COLO668 (cell line): ENCODE data around the gene SMARCAL1.

ENCODE experiments used
- DNase-seq: peaks from one replicate; lab custom pipeline; 2025; ENCODE audit not compliant: unreplicated experiment; lab: John Stamatoyannopoulos, UW

SMARCAL1 gene

DNA sequence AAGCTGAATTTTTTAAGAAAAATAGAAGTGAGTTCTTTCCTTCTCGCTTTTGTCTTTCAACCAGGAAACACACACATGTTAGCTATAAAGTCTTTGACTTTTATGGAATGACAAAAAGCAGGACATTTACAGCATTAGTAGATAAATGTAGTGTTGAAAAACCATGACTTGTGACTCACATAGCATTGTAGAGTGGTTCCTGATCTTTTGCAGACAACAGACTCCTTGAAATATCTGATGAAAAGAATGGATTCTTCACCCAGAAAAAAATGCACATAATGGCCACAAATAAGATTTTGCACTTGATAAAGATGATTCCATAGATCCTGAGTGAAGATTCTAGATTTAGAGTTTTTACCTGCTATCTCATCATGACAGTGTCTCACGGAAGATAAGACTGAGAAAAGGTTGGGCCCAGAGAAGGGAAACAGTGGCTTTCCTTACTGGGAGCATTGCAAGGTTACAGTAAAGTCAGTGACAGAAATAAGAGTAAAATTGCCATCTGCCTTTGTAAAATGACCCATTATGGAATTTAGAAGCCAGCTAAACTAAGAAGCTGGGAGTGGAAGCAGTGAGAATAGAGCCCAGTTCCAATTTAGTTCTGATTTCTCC lies 14.0 kb downstream of the SMARCAL1 start:
- no peak for DNase-seq

DNA sequence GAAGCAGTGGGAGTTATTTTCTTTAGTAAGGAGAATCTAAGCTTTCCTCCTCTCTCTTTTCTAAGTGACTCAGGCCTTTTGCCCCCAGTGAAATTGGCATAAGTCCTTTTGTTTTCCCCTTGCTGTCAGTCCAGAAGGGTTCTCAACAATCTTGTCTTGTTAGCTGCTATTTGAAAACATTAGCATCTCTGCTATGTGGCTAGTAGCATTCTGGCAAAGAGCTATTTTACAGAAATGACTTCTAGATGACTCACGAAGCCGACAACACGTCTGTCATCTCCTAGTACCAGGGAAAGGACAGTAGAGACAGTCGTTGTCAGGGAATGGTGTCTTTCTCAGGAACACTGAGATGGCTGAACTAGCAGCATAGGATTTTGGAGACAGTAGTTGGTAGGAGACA lies 14.7 kb downstream of the SMARCAL1 start:
- no peak for DNase-seq

DNA sequence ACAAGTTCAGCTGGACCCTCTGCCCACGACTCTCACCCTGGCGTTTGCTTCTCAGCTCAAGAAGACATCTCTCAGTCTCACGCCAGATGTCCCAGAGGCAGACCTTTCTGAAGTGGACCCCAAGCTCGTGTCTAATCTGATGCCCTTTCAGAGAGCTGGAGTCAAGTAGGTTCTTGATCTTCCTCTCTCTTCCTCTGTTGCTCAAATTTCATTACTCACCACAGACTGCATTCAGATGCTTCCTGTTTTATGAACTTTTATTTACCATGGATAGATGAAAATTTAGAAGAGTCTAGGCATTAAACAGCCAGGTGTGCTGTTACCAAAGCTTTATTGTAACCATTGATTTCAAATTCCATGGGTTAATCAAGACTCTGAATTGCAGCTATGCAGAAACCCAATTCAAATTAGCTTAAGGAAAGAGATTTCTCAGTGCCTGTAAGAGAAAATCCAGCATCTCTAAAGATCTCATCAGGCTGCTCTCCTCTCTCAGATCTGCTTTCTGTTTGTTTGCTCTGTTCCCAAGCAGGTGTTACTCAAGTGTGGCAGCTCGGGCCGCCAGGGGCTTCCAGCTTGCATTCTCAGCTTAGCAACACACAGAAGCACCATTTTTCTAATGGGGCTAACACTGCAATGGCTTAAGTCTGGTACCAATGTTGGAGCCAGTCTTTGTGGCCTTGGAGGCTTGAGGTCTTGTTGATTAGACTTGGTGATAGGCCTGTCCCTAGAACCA lies 16.5 kb downstream of the SMARCAL1 start:
- peak; percentile 80 for DNase-seq

DNA sequence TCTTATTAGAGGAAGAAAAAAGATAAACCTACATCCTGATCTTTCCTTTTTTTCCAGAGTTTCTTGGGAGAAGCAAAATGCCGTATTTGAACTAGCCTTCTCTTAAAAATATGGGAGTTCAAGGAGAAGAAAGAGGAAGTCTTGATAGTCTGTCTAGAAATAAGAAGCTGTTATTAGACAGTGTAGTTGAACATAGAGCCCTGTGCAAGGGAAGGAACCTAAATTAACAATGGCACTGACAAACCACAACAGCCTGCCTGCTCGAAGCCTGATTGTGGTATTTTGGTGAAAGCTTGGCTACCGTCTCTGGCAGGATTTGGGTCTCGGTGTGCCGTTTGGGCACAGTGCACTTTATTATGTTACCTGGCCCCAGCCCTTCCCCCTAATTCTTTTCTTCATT lies 17.1 kb downstream of the SMARCAL1 start:
- DNase-seq, result no peak

DNA sequence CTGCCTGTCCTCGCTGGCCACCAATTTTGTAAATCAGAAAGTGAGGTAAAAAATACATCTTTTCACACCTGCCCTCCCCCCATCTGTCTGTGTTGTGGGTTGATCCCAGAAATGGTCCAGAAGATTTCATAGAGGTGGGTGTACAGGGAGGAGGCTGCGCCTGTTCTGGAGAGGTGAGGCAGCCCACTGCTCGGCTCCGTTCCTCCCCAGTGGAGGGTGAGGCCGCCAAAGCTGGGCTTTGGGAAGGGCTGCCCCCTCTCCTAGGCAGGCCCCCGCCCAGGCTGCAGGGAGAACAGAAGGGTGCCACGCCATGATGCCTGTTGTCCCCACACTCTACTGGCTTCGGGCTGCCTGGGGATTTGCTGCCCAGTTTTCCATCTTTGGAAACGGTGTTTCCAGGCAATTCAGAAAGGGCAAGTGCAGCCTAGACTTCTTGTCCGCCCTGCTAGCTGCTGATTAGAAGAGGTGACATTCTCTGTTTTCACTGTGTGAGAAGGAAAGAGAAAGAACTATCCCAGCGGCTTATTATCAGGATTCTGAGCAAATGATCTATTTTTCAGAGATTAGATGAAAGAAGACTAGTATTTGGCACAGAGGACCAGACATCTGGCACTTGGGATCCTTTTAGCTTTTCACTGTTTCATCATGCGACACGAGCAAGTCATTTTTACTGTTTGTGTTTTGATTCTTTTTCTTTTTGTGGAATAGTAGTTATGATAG lies 18.7 kb downstream of the SMARCAL1 start:
- DNase-seq, result no peak

DNA sequence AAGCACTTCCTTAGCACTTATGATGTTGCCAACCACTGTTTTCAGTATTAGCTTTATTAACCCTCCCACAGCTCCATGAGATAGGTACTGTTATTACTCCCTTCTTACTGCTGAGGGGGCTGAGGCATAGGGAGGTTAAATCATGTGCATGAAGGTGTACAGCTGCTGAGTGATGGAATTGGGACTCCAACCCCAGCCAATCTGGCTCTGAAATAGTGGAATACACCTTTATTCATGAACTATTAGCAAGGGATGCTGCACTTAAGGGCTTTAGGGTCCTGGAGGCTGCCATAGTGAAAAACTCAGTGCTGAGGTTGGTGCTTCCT lies 19.2 kb downstream of the SMARCAL1 start:
- no peak for DNase-seq

DNA sequence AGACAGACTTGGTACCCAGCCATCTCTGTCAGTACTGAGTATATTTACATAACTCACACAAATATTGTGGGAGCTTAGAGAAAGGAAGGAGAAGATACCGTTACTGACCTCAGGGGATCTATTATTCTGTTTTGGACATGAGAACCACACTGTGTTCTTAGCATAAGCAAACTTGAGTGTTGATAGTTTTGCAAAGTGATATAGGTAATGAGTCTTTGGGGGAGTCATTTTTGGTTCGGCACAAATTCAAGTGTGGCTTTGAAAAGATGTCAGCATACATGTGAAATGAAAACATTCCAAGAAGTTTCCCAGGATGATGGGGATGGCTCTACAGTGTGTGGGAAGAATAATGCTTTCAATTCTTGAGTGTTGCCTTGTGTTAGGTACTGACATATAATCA lies 24.1 kb downstream of the SMARCAL1 start:
- DNase-seq, result no peak

DNA sequence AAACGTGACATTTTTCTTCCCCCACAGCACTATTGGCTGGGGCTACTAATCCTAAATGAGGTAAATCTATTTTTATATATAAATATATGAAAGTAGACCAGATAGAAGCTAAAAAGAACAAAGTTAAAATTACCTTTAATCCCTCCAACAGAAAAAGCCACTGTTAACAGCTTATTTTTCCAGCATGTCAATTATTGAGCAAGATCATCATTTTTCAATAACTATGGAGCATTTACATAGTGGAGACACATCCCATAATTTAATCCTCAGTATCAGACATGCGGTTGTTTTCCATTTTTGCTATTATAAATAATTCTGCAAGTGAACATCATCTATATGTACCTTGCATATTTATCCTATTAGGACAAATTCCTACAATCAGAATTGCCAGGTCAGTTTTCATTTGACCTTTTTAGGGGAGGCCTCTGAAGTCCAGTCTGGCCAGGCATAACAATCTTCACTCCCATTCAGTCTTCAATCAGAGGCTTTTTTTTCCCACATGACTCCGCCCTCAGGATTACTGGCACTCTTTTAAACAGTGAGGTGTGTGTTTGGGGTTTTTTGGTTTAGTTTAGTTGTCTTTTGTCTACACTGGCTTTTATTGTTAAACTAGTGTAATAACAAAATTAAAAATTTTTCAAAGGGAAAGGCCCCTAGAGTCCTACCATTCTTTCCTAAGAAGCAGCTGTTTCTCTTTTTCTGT lies 29.2 kb downstream of the SMARCAL1 start:
- DNase-seq, result no peak

DNA sequence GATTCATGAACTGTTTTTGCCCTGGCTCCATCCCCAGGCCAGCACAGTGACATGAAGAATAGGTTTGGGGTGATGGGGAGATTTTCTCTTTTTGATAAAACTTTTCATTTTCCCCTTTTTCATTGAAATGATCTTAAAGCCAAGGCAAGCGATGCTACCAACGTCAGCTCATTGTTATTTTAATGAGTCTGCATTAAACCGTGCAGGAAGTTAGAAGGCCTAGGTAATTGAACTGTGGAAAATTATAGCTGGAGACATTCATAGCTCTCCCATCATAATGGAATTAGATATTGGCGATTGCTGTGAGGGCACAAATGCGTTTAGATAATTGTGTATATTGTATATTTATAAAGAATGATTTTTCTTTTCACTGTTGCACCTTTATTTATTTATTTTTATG lies 33.2 kb downstream of the SMARCAL1 start:
- DNase-seq, result no peak

DNA sequence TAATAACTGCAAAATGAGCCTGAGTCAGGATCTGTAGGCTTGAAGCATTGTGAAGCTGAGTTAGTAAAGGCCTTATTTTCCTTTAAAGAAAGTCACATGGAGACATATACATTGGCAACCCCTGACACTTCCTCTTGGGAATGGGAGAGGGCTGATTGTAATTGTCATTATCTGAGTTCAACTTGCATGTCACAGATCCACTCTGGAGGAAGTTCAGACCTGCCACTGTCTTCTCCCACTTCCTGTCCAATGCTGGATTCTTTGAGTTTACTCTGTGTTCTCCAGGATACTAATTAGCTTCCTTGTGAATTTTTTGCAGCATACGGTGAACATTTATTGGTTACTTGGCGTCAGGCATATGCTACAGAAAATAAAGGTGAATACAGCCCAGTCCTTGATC lies 34.1 kb downstream of the SMARCAL1 start:
- no peak for DNase-seq

DNA sequence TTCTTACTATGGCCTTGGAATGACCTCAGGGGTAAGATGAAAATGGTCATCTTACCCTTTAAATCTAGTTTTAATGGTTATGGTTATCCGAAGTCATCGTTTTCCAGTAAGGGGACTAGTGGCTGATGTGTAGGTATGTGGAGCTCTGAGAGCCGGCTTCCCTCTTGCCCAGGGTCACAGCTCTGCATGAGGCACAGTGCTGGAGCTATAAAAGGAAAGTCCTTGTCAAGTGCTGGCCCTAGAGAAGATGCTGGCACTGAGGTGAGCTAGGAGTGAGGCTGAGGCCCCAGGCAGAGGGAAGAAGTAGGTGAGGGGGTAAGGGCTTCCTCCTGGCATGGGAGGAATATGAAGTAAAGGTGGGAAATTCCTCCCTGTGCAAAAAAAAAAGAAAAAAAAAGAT lies 35.0 kb downstream of the SMARCAL1 start:
- no peak for DNase-seq

DNA sequence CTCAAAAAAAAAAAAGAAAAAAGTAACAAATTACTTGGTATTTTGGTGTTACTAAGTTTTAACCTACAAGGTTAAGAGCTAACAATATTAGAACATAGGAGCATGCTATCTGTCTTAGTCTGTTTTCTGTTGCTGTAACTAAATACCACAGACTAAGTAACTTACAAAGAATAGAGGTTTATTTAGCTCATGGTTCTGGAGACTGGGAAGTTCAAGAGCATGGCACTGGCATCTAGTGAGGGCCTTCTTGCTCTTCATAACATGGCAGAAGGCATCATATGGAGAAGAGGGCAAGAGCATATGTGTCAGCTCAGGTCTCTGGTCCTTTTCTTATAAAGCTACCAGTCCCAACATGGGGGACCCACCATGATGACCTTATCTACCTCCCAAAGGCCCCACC lies 36.5 kb downstream of the SMARCAL1 start:
- no peak for DNase-seq

DNA sequence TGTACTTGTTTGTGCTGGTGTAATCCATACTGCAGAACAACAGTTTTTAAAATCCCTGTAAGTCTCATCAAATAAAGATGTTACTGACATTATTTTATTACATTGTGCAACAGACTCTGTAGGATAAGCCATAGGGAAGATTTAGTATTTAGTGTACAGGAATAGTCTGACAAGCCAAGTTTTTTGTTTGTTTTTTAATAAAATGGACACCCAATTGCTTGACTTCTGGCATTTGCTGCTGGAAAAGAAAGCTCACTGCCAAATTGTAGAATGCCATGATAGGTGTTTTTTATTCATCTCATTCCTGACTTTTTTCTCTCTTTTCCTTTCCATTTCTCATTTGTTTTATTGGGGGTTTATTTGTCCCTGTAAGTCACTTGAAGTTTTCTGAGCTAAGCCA lies 38.1 kb downstream of the SMARCAL1 start:
- no peak for DNase-seq

DNA sequence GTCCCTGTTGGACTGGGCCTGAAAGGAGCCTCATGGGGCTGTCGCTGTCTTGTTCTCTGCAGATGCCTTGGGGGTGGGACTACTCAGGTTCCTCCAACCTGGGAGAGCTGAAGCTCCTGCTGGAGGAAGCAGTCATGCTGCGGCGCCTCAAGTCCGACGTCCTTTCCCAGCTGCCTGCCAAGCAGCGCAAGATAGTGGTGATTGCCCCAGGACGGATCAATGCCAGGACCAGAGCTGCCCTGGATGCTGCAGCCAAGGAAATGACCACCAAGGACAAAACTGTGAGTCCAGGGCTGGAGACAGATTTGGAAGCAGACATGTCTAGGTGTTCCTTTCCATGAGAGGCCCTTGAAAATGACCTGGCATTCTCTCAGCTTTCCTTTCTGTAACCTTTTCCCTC lies 38.5 kb downstream of the SMARCAL1 start:
- no peak for DNase-seq

DNA sequence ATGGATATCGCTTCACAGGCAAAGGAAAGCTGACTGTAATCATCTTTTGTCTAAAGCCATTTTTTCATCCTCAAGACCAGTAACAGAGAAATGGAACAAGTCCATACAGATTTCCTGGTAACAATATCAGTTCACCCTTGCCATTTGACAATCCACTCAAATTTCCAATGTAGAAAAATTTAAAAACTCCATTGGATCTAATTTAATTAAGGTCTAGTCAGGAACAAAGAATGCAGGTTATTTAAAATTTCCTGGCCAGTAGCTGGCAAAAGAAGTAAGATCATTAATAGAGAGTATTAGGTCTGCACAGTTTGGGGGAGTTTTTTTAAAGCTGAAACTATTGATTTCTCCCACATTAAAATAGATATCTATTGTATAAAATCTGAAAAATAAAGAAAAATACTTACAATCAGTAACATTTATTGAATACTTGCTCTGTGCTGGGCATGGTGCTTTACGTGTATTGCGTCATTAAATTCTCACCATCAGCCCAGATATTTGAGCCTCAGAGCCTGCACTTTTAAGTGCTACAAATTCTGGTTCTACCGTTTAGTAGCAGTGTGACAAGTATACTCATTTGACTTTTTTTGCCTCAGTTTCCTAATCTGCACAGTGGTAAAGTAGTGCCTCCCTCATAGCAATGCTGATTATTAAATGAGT lies 41.8 kb downstream of the SMARCAL1 start:
- DNase-seq, result no peak

DNA sequence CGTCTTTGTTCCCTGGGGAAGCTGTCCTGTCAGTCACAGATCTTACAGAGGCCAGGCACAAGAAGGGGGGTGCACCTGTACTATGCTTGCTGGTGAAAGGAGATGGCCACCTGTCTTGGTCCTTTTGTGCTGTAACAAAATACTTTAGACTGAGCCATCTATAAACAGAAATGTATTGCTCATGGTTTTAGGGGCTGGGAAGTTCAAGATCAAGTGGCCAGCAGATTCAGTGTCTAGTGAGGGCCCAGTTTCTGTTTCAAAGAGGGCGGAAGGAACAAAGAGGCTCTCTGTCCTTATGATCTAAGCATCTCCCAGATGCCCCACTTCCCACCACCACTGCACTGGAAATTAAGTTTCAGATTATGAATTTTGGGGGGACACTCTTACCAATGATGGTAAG lies 50.9 kb downstream of the SMARCAL1 start:
- no peak for DNase-seq

DNA sequence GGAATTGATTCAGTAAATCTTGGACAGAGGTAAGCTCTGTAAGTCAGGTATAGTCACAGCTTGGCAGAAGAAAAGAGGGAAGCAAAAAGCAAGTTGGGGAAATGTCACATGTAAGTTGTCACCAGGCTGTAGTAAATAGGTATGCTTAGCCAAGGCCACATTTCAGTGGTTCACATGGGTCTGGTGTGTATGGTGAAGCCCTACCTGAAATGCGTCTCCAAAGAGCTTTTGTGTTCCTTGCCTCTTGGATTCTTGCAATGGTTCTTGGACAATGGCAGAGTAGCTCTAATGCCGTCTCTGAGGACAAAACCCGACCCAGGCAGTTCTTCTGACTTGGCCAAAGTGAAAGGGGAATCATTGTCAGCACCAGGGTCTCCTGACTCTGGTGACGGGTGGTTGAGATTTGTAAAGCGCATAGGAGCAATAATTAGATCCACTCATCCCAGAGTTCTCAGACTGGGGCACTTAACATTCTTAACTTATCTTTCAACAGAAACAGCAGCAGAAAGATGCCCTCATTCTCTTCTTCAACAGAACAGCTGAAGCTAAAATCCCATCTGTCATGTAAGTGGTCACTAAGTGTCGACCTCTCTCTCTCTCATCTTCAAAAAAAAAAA lies 51.9 kb downstream of the SMARCAL1 start:
- no peak for DNase-seq

DNA sequence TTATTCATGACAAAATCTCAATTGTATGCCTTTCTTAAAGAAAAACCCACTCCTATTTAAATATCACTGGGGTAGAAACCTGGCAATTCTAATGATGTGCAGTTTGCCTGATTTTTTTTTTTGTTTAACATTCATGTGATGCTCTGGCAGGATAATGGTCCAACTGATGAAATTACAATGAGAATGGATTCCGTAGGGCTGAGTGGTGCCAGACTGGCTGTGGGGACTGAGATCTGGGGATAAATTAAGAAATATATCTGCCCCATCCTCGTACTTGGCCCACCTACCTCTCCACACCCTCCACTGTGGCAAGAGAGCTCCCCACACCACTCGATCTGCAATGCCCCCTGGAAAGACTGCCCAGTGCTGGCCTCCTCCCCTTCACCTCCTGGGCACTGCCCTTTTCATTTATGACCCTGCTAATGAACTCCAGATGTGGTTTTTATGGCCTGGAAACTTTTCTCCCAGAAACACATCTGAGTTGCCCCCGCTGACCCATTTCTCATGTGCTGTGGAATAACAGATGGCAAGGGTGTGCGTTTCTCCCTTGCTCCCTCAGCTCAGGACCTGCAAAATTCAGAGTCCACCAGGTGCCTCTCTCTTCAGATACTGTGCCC lies 53.4 kb downstream of the SMARCAL1 start:
- no peak for DNase-seq

DNA sequence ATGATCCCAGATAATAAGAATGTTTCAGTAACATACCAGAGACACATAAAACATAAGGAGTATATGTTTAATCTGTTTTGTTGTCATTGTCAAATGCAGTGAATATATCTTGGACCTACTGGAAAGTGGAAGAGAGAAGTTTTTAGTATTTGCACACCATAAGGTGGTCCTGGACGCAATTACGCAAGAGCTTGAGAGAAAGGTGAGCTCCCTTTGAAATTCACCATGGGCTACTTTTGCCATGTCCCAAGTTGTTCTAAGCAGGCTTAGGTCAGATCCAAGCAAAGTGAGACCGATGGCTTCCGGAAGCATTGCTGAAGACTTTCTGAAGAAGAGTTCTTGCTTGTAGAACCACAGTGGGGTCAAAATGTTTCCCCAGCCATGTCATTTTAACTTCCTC lies 55.6 kb downstream of the SMARCAL1 start:
- DNase-seq, result no peak

DNA sequence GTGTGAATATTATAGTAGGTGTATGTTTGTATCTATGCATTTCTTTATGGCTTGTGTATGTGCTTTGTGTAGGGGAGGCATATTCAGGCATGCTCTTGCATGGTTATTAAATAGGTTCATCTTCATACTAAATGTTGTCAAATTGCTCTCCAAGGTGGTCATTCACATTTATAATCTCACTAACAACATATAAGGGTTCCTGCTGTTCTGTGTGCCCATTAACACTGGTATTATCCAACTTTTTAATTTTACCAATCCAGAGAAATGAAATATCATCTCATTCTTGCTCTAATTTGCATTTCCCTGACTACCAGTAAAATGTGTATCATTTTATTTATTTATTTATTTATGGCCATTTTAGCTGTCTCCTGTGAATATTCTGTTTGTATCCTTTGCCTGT lies 57.4 kb downstream of the SMARCAL1 start:
- DNase-seq, result no peak

DNA sequence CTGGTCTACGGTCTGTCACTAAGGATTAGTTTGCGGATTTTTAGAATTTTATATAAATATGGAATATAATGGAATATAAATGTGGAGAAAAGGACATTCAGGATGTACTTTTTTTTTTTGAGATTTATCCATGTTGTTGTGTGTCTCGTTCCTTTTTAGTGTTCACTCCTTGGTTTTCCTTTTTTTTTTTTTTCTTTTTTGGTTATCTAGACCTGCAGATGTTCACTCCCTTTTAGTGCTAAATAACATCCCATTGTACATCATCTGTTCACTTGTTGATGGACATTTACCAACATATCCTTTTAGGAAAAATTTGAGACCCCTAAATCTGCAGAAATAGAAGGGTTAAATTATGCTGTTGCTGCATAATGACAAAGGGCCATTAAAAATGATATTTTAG lies 60.9 kb downstream of the SMARCAL1 start:
- no peak for DNase-seq
